PFSK-1 (cell line): ENCODE results near the gene GRIK3.

Experiments used
- POLR2AphosphoS5 ChIP-seq: IDR thresholded peaks from 2 replicates; pipeline ENCODE4 v1.6.1; 2012; ENCODE audit warnings: low read depth, mild to moderate bottlenecking, control low read depth, low read length, moderate library complexity
- SIN3A ChIP-seq: IDR thresholded peaks from 2 replicates; pipeline ENCODE4 v1.6.1; 2012; ENCODE audit warnings: mild to moderate bottlenecking, low read length, moderate library complexity, borderline replicate concordance; ENCODE audit not compliant: insufficient read depth
- TAF1 ChIP-seq: IDR thresholded peaks from 2 replicates; pipeline ENCODE4 v1.6.1; 2012; ENCODE audit warnings: low read length, control low read depth, borderline replicate concordance; ENCODE audit not compliant: insufficient read depth
- TF ChIP-seq, protein P1 (sequence below), 2 experiments: IDR thresholded peaks; 2 replicates each; pipeline versions ENCODE4 v1.6.1 to v1.8.0; 2011 to 2012; ENCODE audit warnings: low read depth in 2 of 2, low read length in 2 of 2, control low read depth in 1 of 2, inconsistent platforms in 1 of 2, mild to moderate bottlenecking in 1 of 2, moderate library complexity in 1 of 2; ENCODE audit not compliant: insufficient read depth in 1 of 2

DNA sequence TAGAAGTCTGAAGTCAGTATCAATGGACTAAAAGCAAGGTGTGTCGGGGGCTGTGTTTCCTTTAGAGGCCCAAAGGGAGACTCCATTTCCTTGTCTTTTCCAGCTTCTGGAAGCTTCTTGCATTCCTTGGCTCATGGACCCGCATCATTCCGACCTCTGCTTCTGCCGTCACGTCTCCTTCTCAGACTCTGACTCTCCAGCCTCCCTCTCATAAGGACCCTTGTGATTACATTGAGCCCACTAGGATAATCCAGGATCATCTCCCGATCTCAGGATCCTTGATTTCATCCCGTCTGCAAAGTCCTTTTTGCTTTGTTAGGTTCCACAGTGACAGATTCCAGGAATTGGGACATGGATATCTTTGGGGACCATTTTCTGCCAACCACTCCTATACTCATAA is 285.8 kb downstream of the GRIK3 start:
- TF ChIP-seq POLR2AphosphoS5 (no peak), TAF1 (no peak), SIN3A (no peak)
- TF ChIP-seq, protein P1, sequence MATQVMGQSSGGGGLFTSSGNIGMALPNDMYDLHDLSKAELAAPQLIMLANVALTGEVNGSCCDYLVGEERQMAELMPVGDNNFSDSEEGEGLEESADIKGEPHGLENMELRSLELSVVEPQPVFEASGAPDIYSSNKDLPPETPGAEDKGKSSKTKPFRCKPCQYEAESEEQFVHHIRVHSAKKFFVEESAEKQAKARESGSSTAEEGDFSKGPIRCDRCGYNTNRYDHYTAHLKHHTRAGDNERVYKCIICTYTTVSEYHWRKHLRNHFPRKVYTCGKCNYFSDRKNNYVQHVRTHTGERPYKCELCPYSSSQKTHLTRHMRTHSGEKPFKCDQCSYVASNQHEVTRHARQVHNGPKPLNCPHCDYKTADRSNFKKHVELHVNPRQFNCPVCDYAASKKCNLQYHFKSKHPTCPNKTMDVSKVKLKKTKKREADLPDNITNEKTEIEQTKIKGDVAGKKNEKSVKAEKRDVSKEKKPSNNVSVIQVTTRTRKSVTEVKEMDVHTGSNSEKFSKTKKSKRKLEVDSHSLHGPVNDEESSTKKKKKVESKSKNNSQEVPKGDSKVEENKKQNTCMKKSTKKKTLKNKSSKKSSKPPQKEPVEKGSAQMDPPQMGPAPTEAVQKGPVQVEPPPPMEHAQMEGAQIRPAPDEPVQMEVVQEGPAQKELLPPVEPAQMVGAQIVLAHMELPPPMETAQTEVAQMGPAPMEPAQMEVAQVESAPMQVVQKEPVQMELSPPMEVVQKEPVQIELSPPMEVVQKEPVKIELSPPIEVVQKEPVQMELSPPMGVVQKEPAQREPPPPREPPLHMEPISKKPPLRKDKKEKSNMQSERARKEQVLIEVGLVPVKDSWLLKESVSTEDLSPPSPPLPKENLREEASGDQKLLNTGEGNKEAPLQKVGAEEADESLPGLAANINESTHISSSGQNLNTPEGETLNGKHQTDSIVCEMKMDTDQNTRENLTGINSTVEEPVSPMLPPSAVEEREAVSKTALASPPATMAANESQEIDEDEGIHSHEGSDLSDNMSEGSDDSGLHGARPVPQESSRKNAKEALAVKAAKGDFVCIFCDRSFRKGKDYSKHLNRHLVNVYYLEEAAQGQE (IDR thresholded peaks at IDR 0.05; ENCODE audit: insufficient read depth in 1 of 2, low read depth in 2 of 2, low read length in 2 of 2): no peak
